DOHH2 (cell line): Measurements from ENCODE around the gene DTNB.
"Not testable (repeated sequence)": the region's sequence is repeated elsewhere in the genome, so short reads cannot be mapped to it uniquely, and the experiment has no call there.

Experiments
- H3F3A ChIP-seq: fragments of 200-600 bp; sonication (generic), shearing (Covaris generic); 2 replicates; pipeline ENCODE4 v1.6.0; 2016; ENCODE audit warnings: antibody characterized with exemption, mild to moderate bottlenecking; ENCODE audit not compliant: control insufficient read depth, insufficient read depth
- H3K27ac ChIP-seq: fragments of 200-600 bp; sonication (generic); 2 replicates; pipeline ENCODE4 v1.5.1; 2014; ENCODE audit warnings: low read depth, mild to moderate bottlenecking, low read length, moderate library complexity
- H3K27me3 ChIP-seq: fragments of 200-600 bp; sonication (generic); 2 replicates; pipeline ENCODE4 v1.6.1; 2014; ENCODE audit warnings: mild to moderate bottlenecking, low read length, mixed read lengths; ENCODE audit not compliant: control insufficient read depth
- H3K36me3 ChIP-seq: fragments of 200-600 bp; sonication (generic); 2 replicates; pipeline ENCODE4 v1.6.1; 2014; ENCODE audit warnings: mild to moderate bottlenecking, low read length, moderate library complexity, mixed read lengths; ENCODE audit not compliant: control insufficient read depth
- H3K4me1 ChIP-seq: fragments of 200-600 bp; sonication (generic); 2 replicates; pipeline ENCODE4 v1.6.1; 2014; ENCODE audit warnings: mild to moderate bottlenecking, low read length, mixed read lengths; ENCODE audit not compliant: control insufficient read depth
- H3K4me2 ChIP-seq: fragments of 200-600 bp; sonication (generic); 2 replicates; pipeline ENCODE4 v1.6.0; 2014; ENCODE audit warnings: mild to moderate bottlenecking, low read length, moderate library complexity
- H3K4me3 ChIP-seq: fragments of 200-600 bp; sonication (generic); 2 replicates; pipeline ENCODE4 v1.5.1; 2014; ENCODE audit warnings: mild to moderate bottlenecking, low read length, mixed read lengths
- H3K79me2 ChIP-seq: fragments of 200-600 bp; sonication (generic); 2 replicates; pipeline ENCODE4 v1.6.1; 2014; ENCODE audit warnings: mild to moderate bottlenecking, low read length, mixed read lengths; ENCODE audit not compliant: control insufficient read depth
- H3K9me2 ChIP-seq: fragments of 200-600 bp; sonication (generic); replicated peaks from 2 replicates; pipeline ENCODE4 v1.6.1; 2014; ENCODE audit warnings: mild to moderate bottlenecking, low read length, mixed read lengths; ENCODE audit not compliant: control insufficient read depth
- H3K9me3 ChIP-seq: fragments of 200-600 bp; sonication (generic); 2 replicates; pipeline ENCODE4 v1.6.1; 2014; ENCODE audit warnings: antibody characterized with exemption, low read length, mixed read lengths; ENCODE audit not compliant: control insufficient read depth, insufficient read depth
- H4K20me1 ChIP-seq: fragments of 200-600 bp; sonication (generic); 2 replicates; pipeline ENCODE4 v1.6.0; 2014; ENCODE audit warnings: low read depth, mild to moderate bottlenecking, antibody characterized with exemption, low read length, moderate library complexity; ENCODE audit not compliant: control insufficient read depth, insufficient read depth
- EZH2phosphoT487 ChIP-seq: fragments of 200-600 bp; sonication (generic); IDR thresholded peaks from 2 replicates; pipeline ENCODE4 v1.6.1; 2017; ENCODE audit warnings: borderline replicate concordance, mild to moderate bottlenecking, antibody characterized with exemption, low read length, moderate library complexity, mixed read lengths
- TF ChIP-seq, protein P1 (sequence below): fragments of 200-600 bp; sonication (generic); IDR thresholded peaks from one replicate; pipeline ENCODE4 v1.5.1; 2014; ENCODE audit warnings: antibody characterized with exemption, mild to moderate bottlenecking, low read depth, low read length; ENCODE audit not compliant: poor library complexity, severe bottlenecking

The DTNB gene

GRCh38 chr2:25534455-25534854 lies 138.9 kb downstream of the DTNB start:
- no peaks in the 10 kb centered on the region for H3K79me2 ChIP-seq
- H4K20me1 ChIP-seq, result no peaks in the 10 kb centered on the region
- H3K4me3 ChIP-seq, result no peak overlapping the region
- 0 out of 2 replicates have a peak, but pooled peaks cover 2% of the 10 kb centered on the region for H3F3A ChIP-seq
- H3K9me2 ChIP-seq, result no peaks in the 10 kb centered on the region
- H3K36me3 ChIP-seq, result no peaks in the 10 kb centered on the region
- H3K27ac ChIP-seq, result no peak overlapping the region
- H3K4me1 ChIP-seq, result no peaks in the 10 kb centered on the region
- H3K27me3 ChIP-seq, result no peaks in the 10 kb centered on the region
- H3K4me2 ChIP-seq, result no peak overlapping the region
- TF ChIP-seq, protein P1, sequence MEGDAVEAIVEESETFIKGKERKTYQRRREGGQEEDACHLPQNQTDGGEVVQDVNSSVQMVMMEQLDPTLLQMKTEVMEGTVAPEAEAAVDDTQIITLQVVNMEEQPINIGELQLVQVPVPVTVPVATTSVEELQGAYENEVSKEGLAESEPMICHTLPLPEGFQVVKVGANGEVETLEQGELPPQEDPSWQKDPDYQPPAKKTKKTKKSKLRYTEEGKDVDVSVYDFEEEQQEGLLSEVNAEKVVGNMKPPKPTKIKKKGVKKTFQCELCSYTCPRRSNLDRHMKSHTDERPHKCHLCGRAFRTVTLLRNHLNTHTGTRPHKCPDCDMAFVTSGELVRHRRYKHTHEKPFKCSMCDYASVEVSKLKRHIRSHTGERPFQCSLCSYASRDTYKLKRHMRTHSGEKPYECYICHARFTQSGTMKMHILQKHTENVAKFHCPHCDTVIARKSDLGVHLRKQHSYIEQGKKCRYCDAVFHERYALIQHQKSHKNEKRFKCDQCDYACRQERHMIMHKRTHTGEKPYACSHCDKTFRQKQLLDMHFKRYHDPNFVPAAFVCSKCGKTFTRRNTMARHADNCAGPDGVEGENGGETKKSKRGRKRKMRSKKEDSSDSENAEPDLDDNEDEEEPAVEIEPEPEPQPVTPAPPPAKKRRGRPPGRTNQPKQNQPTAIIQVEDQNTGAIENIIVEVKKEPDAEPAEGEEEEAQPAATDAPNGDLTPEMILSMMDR, result no peak
- no peak for TF ChIP-seq EZH2phosphoT487
- no peaks in the 10 kb centered on the region for H3K9me3 ChIP-seq

DNA sequence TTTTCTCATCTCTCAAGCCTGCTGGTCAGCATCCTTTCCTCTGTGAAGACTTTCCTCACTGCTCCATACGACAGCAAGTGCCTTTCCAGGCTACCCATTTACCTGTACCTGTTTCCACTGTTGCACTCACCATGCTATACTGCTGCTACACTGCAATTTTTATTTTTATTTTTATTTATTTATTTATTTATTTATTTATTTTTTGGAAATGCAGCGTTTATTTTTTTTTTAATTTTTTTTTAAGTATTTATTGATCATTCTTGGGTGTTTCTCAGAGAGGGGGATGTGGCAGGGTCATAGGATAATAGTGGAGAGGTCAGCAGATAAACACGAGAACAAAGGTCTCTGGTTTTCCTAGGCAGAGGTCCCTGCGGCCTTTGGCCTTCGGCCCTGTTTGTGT lies 139.6 kb downstream of the DTNB start:
- H3K36me3 ChIP-seq, H3K4me3 ChIP-seq, H3K79me2 ChIP-seq, H4K20me1 ChIP-seq, H3K27me3 ChIP-seq, H3K4me1 ChIP-seq, H3K27ac ChIP-seq, H3K9me3 ChIP-seq, H3K9me2 ChIP-seq, H3F3A ChIP-seq, H3K4me2 ChIP-seq: not testable (repeated sequence)

GRCh38 chr2:25532521-25532920 lies 140.9 kb downstream of the DTNB start:
- no peak for TF ChIP-seq EZH2phosphoT487
- H3K9me3 ChIP-seq, result no peaks in the 10 kb centered on the region
- H3K36me3 ChIP-seq, result no peaks in the 10 kb centered on the region
- no peaks in the 10 kb centered on the region for H3K4me1 ChIP-seq
- no peaks in the 10 kb centered on the region for H3K79me2 ChIP-seq
- H3F3A ChIP-seq, result 0 out of 2 replicates have a peak, but pooled peaks cover 2% of the 10 kb centered on the region
- no peak overlapping the region for H3K4me2 ChIP-seq
- H3K9me2 ChIP-seq, result no peaks in the 10 kb centered on the region
- H4K20me1 ChIP-seq, result no peaks in the 10 kb centered on the region
- H3K27ac ChIP-seq, result no peak overlapping the region
- no peak overlapping the region for H3K4me3 ChIP-seq
- no peaks in the 10 kb centered on the region for H3K27me3 ChIP-seq

DNA sequence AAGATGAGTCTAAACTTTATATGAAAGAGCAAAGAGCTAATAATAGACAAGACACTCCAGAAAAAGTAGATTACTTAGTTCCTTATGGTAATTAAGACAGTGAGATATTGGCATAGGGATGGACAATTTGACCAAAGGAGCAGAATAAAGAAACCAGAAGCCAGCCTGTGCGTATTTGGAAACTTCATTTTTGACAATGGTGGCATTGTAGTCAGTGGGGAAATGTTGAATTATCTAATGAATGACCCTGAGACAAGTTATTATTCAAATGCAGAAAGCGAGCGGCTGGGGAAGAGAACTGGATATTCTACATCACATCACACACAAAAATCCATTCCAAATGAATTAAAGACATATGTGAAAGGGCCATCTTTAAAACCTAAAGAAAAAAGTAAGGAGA lies 144.3 kb downstream of the DTNB start:
- H3F3A ChIP-seq, result 0 out of 2 replicates have a peak, but pooled peaks cover 2% of the 10 kb centered on the region
- H3K4me3 ChIP-seq, result no peak overlapping the region
- no peaks in the 10 kb centered on the region for H3K9me3 ChIP-seq
- H3K9me2 ChIP-seq, result no peaks in the 10 kb centered on the region
- H3K27ac ChIP-seq, result no peak overlapping the region
- H3K4me1 ChIP-seq, result no peaks in the 10 kb centered on the region
- H3K27me3 ChIP-seq, result no peaks in the 10 kb centered on the region
- H4K20me1 ChIP-seq, result no peaks in the 10 kb centered on the region
- no peaks in the 10 kb centered on the region for H3K36me3 ChIP-seq
- no peak overlapping the region for H3K4me2 ChIP-seq
- no peaks in the 10 kb centered on the region for H3K79me2 ChIP-seq
- no peak for TF ChIP-seq EZH2phosphoT487
- TF ChIP-seq, protein P1, result no peak
